ENCODE results near the gene POGK.

The POGK gene

DNA sequence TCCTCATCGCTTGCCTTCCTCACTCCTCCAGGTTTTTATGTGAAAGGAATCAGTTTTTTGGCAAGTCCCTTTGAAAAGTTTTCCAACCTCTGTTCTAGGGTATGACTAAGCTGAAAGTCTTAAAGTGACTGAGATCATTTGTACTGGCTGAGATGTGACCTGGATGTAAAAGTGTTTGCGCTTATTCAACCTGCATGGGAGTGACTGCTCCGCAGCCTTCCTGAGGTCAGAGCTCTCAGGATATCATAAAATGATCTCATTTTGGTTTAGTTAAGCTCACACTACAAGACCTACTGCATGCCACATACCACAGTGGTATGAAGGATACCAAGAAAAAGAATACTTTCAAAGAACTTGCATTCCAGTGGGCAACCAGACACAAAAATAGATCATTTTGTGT lies 66.6 kb downstream of the POGK start:
- no peak for DNase-seq

Data from GF-D8 (cell line).